ENCODE measurements around the gene NRN1L.

NRN1L gene

DNA sequence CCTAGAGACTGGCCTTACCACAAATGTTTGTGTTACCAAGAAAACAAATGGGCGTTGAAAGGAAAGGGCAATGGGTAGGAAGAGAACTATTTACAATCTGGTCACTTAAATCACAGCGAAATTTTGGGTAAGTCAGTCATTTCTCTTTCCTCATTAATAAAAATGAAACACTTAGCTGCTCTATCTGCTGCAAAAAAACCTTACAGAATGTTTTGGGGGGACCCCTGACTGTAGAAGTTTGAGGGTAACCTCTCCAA, 38.7 kb upstream of the NRN1L start:
- ATAC-seq (ENCODE audit: low read depth) = no peak
- Histone ChIP-seq H3K4me3 (ENCODE audit: severe bottlenecking) (peak overlapping the region; percentile 97), H3K36me3 (ENCODE audit: low read depth) (peaks cover 20% of the 10 kb centered on the region), H3K9me3 (ENCODE audit: severe bottlenecking) (no peaks in the 10 kb centered on the region), H3K27me3 (ENCODE audit: insufficient read depth, poor library complexity, severe bottlenecking) (no peaks in the 10 kb centered on the region), H3K27ac (ENCODE audit: poor library complexity, severe bottlenecking) (peak overlapping the region; percentile 85), H3K4me1 (ENCODE audit: insufficient read depth, poor library complexity, severe bottlenecking) (peaks cover 18% of the 10 kb centered on the region)
- no peak for TF ChIP-seq CTCF (IDR thresholded peaks at IDR 0.05; ENCODE audit: poor library complexity, severe bottlenecking)
- DNase-seq (ENCODE audit: low spot score) = no peak

DNA sequence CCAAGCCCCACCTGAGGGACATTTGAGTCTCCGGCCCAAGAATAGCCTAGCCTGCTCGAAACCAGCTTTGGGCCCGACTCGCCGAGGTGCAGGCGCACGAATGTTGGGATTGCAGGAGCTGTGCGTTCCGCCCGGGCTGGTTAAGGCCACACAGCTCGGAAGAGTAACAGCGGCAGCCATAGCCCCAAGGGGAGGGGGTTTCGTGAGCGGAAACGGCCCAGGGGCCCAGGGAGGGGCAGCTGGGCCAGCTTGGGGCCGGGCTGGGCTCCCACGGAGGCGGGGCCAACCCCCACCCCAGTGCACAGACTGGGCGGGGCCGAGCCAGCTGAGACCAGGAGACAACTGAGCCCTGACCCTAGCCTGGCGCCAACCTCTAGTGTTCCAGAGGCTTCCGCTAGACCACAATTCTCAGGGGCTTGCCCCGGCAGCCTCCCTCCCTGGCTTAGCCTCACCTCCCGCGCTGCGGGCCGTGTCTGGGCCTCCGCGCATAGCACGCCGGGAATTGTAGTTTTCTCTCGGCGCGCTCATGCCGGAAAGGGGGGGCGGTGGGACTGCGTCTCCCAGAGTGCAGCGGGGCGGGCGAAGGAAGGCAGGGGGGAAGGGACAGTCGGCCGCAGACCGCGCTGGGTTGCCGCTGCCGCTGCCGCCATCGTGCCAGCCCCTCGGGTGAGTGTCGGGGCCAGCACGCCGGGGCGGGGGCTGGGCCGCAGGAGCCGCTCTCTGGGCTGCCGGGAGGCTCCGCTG, 38.2 kb upstream of the NRN1L start, which contains the start of gene NUTF2:
NUTF2 (plus strand) TSS at position 614 of the 744 bp plus-strand sequence. CDS start 18,198 bp downstream, outside the sequence.
- Histone ChIP-seq H3K4me1 (ENCODE audit: insufficient read depth, poor library complexity, severe bottlenecking) (peaks cover 18% of the 10 kb centered on the region), H3K36me3 (ENCODE audit: low read depth) (peaks cover 24% of the 10 kb centered on the region), H3K27ac (ENCODE audit: poor library complexity, severe bottlenecking) (peak within 1 kb of the TSS; percentile 85), H3K9me3 (ENCODE audit: severe bottlenecking) (no peaks in the 10 kb centered on the region), H3K4me3 (ENCODE audit: severe bottlenecking) (peak within 1 kb of the TSS; percentile 97), H3K27me3 (ENCODE audit: insufficient read depth, poor library complexity, severe bottlenecking) (no peaks in the 10 kb centered on the region)
- DNase-seq (ENCODE audit: low spot score) (peak; percentile 96), ATAC-seq (ENCODE audit: low read depth) (peak; percentile 63)
- no peak for TF ChIP-seq CTCF (IDR thresholded peaks at IDR 0.05; ENCODE audit: poor library complexity, severe bottlenecking)

GRCh38 chr16:67847064-67847861, 37.4 kb upstream of the NRN1L start, which contains the start of gene CENPT:
Gene CENPT (minus strand): TSS chr16:67847693. CDS start chr16:67833859, 13,834 bp downstream.
- peak; percentile 51 for ATAC-seq (ENCODE audit: low read depth)
- Histone ChIP-seq H3K27me3 (ENCODE audit: insufficient read depth, poor library complexity, severe bottlenecking) (no peaks in the 10 kb centered on the region), H3K4me1 (ENCODE audit: insufficient read depth, poor library complexity, severe bottlenecking) (peaks cover 18% of the 10 kb centered on the region), H3K9me3 (ENCODE audit: severe bottlenecking) (no peaks in the 10 kb centered on the region), H3K27ac (ENCODE audit: poor library complexity, severe bottlenecking) (peak within 1 kb of the TSS; percentile 85), H3K36me3 (ENCODE audit: low read depth) (peaks cover 32% of the 10 kb centered on the region), H3K4me3 (ENCODE audit: severe bottlenecking) (peak within 1 kb of the TSS; percentile 97)
- TF ChIP-seq CTCF (IDR thresholded peaks at IDR 0.05; ENCODE audit: poor library complexity, severe bottlenecking) = no peak
- DNase-seq (ENCODE audit: low spot score) = no peak

GRCh38 chr16:67848118-67848517, 36.6 kb upstream of the NRN1L start:
- no peak for TF ChIP-seq CTCF (IDR thresholded peaks at IDR 0.05; ENCODE audit: poor library complexity, severe bottlenecking)
- no peaks in the 10 kb centered on the region for H3K9me3 ChIP-seq (ENCODE audit: severe bottlenecking)
- DNase-seq (ENCODE audit: low spot score) = no peak
- peak overlapping the region; percentile 85 for H3K27ac ChIP-seq (ENCODE audit: poor library complexity, severe bottlenecking)
- ATAC-seq (ENCODE audit: low read depth) = no peak
- H3K4me3 ChIP-seq (ENCODE audit: severe bottlenecking) = peak overlapping the region; percentile 97
- peaks cover 40% of the 10 kb centered on the region for H3K36me3 ChIP-seq (ENCODE audit: low read depth)
- no peaks in the 10 kb centered on the region for H3K27me3 ChIP-seq (ENCODE audit: insufficient read depth, poor library complexity, severe bottlenecking)
- peaks cover 18% of the 10 kb centered on the region for H3K4me1 ChIP-seq (ENCODE audit: insufficient read depth, poor library complexity, severe bottlenecking)
